SKM-1 treated with dmso at 0.1 percent for 144 hours (cell line): ENCODE measurements around the gene DPP8.
"Not testable (repeated sequence)": the region's sequence is repeated elsewhere in the genome, so short reads cannot be mapped to it uniquely, and the experiment has no call there.

Experiments used
- DNase-seq: peaks from one replicate; lab custom pipeline; 2025; ENCODE audit not compliant: unreplicated experiment; lab: John Stamatoyannopoulos, UW

The DPP8 gene

DNA sequence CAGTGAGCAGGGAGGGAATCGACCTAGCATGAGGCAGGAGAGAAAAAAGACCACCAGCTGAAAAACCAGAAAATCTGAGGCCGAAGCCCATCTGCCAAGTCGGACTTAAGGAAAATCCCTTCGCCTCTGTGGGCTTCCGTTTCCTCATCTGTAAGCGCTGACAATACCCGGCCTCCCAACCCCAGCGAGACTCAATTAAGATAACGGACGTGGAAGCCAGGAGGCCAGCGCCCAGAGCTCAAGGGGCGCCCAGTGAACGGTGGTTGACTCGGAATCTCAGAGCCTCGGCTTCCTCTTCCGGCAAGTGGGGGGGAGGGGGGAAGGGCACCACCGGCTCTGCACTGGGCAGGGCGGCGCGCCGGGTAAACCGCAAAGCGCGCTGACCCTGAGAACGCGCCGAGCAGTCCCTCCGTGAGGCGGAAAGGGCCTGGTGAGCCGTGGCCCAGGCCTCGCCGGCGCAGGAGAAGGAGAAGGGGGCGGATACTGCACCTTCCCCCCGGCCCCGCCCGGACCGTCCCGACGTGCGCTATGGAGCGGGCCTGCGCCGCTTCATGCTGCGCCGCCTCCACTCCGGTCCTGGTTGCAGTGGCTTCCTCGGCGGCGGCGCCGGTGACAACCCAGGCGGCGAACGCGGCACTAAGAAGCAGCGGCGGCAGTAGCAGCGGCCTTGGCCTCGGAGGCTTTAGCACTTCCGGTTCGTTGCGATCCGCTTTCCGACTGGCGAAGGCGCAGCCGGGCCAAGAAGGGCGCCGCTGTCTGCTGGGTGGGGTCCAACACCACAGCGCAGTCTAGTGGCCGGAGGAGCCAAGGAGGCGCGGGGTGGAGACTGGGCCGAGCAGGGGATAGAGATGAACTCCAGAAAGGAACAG, at the start of gene DPP8:
DPP8 (minus strand) TSS at position 693 of the 869 bp plus-strand sequence. CDS start 5,136 bp downstream, outside the sequence.
- DNase-seq, result peak; percentile 95

- no peak for DNase-seq
Measured at GRCh38 chr15:65561934-65562333, 44.4 kb upstream of the DPP8 start.

DNA sequence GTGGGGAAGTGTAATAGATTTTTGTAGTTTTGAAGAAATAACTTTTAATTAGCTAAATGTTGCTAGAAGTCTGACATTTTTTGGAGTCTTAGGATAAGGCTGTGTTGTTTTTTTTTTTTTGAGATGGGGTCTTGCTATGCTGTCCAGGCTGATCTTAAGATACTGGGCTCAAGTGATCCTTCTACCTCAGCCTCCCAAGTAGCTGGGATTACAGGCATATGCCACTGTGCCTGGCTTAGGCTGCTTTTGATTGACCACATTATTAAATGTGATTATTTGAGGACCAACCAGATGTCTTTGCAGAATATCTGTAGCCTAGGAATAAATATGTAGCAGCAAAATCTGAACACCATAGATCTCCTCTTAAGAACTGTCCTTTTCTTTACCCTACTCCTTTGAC, 42.5 kb upstream of the DPP8 start:
- DNase-seq, result no peak

DNA sequence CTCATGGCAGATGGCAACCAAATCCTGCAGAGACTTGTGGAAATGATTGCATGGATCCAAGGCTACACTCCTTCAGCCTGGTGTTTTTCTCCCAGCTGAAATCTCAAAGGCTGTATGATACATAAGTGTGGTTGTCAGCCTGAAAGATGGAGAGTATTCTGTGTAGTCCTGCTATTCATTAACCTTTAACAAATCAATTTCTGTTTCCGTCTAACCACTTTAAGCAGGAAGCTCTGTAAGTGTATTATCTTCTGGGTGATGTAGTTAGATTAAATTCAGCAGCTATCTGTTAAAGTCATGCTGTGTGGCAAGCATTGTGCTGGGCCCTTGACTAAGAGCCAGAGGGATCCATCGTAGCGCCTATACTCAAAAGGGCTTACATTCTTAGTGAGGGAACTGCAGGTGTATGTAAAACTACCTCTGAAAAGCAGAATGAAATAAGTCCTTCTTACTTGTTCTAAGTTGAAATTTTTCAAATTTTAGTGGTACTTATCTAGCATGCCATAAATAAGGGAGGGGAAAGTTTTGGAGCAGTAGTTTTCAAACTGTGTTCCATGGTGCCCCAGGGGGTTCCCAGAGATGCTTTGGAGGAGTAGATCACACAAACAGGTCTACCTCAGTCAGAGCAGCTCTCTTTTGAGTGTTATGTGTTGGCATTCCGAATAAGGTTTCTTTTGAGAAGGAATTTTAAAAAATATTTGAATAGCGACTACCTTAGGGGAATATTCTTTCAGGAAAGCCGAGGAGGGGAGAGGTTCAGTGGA, 41.7 kb upstream of the DPP8 start:
- DNase-seq, result no peak

- DNase-seq, result no peak
Measured at GRCh38 chr15:65558336-65558735, 40.8 kb upstream of the DPP8 start.

DNA sequence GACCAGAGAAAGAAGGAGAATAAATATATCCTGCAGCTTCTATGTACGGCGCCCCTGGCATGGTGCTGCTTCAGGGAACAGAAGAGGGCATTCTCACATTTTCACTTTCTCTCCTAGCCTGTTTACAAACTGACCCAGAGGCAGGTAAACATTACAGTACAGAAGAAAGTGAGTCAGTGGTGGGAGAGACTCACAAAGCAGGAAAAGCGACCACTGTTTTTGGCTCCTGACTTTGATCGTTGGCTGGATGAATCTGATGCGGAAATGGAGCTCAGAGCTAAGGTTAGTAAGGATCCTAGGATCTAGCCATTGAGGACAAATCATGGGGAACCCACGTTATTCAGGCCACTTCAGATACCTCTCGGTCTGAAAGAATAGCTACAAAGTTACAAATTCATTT, 39.1 kb upstream of the DPP8 start:
- no peak for DNase-seq

DNA sequence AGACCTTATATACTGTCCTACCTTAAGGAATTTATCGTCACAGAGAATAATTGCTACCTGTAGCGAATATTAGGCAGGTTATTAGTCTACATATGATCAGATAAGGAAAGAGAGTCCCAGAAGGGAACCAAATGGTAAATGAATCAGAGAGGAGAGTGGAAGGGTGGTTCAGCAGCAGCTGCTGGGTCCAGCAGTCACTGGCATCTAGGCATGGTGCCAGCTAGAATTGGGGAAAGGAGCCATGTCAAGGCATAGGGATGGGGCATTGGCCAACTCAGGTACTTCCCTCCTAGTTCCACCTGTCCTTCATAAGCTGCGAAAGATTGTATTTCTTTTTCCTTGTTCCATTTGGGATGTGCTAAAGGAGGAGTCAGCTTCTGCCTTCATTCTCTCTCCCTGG, 36.2 kb upstream of the DPP8 start:
- no peak for DNase-seq

DNA sequence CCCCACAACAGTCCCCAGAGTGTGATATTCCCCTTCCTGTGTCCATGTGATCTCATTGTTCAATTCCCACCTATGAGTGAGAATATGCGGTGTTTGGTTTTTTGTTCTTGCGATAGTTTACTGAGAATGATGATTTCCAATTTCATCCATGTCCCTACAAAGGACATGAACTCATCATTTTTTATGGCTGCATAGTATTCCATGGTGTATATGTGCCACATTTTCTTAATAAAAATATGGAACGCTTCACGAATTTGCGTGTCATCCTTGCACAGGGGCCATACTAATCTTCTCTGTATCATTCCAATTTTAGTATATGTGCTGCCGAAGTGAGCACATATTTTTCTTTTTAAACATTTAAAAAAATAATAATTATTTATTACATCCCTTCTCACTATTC, 35.4 kb upstream of the DPP8 start:
- not testable (repeated sequence) for DNase-seq

DNA sequence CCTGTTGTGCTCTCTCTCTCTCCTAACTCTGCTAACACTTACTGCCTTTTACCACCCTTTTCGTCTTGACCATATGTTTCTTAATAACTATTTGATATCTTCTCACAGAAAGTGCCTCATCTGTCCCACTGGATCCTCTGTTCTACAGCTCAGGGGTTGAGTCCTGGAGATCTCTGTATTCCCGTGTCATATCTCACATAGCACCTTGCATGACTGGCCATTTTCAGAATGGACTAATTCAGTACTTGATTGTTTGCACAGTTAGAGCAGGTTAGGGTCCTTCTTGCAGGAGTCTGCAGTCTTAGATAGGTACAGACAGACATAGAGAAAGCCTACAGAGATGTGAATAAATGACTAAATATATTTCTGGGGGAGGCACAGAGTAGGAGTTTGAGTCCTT, 33.7 kb upstream of the DPP8 start:
- DNase-seq, result no peak

DNA sequence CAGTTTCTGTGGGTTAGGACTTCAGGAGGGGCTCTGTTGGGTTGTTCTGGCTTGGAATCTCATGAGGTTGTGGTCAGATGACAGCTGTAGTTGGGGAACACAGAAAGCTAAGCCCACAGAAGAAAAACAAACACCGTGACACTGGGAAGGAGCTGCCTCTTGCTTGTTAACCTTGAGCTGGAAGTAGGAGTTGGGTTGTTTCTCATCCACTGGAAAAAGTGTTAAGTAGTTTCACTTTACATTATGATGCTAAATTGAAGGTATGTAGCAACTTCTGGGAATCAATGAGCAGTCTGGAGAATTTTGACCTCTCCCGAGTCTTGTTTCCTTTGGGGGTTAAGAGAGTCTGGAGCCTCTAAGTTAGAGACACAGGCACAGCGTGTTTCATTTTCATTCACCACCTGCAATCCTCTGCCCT, 33.2 kb upstream of the DPP8 start:
- DNase-seq, result no peak

GRCh38 chr15:65549288-65549687, 31.8 kb upstream of the DPP8 start:
- DNase-seq, result not testable (repeated sequence)

GRCh38 chr15:65547841-65548240, 30.4 kb upstream of the DPP8 start:
- no peak for DNase-seq

GRCh38 chr15:65541231-65541820, 23.8 kb upstream of the DPP8 start:
- no peak for DNase-seq

DNA sequence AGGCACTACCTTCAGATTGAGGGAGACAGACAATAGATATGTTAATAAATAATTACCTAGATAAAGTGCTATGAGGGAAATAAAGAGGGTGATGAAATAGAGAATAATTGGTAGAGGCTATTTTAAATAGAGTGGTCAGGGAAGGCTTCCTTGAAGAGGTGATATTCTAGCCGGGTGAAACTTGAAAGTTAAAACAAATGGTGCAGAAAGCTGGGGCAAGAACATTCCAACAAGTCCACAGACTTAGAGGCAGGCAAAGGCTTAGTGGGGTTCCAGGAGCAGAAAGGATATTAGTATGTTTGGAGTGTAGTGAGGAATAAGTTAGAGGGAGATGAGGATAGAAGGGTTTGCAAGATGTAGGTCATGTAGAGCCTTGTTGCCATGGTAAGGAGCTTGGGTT, 22.8 kb upstream of the DPP8 start:
- DNase-seq, result no peak

- DNase-seq, result no peak
Measured at GRCh38 chr15:65535192-65535591, 17.7 kb upstream of the DPP8 start.

- DNase-seq, result no peak
Measured at GRCh38 chr15:65533057-65533756, 15.7 kb upstream of the DPP8 start.

GRCh38 chr15:65532738-65533051, 15.2 kb upstream of the DPP8 start:
- DNase-seq, result no peak

GRCh38 chr15:65530318-65531111, 13.0 kb upstream of the DPP8 start, which contains the start of gene HACD3:
Gene HACD3 (plus strand): TSS chr15:65530463. CDS start chr15:65530632, 169 bp downstream.
- DNase-seq, result peak; percentile 69

- DNase-seq, result no peak
Measured at GRCh38 chr15:65529762-65530317, 12.4 kb upstream of the DPP8 start.

GRCh38 chr15:65528461-65529060, 11.1 kb upstream of the DPP8 start:
- DNase-seq, result no peak
